Measurements from ENCODE around the gene BSN.
"Not testable (repeated sequence)": the region's sequence is repeated elsewhere in the genome, so short reads cannot be mapped to it uniquely, and the experiment has no call there.

DNA sequence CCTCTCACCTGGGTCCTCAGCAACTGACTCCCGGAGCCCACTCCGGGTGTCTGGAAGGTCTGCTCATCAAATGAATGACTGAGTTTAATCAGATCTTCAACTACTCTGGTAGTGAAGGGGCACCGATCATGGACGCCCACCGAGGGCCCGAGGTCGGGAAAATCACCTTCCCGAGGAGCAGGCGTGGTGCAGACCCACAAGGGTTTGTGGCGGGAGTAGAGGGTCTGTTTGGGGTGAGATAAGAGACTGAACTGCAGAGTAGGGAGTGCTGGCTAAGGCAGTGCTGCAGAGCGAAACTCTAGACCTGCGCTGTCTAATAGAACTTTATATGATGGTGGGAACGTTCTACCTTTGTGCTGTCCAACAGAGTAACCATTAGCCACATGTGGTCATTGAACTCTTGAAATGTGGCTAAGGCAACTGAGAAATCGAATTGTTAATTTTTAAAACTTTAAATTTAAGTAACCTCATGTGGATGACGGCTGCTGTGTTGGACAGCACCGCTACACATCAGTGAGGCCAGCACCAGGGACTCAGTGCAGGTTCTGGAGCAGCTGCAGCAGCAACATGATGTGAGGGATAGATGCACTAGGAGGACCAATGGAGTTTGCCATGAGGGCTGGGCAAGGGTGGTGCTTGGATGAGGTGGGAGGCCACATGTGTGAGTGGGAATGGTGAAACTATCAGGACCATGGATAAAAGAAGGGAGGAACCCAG, 135.8 kb downstream of the BSN start:
- TF ChIP-seq, protein P1, sequence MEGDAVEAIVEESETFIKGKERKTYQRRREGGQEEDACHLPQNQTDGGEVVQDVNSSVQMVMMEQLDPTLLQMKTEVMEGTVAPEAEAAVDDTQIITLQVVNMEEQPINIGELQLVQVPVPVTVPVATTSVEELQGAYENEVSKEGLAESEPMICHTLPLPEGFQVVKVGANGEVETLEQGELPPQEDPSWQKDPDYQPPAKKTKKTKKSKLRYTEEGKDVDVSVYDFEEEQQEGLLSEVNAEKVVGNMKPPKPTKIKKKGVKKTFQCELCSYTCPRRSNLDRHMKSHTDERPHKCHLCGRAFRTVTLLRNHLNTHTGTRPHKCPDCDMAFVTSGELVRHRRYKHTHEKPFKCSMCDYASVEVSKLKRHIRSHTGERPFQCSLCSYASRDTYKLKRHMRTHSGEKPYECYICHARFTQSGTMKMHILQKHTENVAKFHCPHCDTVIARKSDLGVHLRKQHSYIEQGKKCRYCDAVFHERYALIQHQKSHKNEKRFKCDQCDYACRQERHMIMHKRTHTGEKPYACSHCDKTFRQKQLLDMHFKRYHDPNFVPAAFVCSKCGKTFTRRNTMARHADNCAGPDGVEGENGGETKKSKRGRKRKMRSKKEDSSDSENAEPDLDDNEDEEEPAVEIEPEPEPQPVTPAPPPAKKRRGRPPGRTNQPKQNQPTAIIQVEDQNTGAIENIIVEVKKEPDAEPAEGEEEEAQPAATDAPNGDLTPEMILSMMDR (IDR thresholded peaks at IDR 0.05; ENCODE audit: low read length): not testable (repeated sequence)
- not testable (repeated sequence) for TF ChIP-seq EZH2 (IDR thresholded peaks at IDR 0.05; ENCODE audit: borderline replicate concordance, low read length)

Data from OCI-LY1 (cell line).